ENCODE data around the gene GHRHR.

GHRHR gene

DNA sequence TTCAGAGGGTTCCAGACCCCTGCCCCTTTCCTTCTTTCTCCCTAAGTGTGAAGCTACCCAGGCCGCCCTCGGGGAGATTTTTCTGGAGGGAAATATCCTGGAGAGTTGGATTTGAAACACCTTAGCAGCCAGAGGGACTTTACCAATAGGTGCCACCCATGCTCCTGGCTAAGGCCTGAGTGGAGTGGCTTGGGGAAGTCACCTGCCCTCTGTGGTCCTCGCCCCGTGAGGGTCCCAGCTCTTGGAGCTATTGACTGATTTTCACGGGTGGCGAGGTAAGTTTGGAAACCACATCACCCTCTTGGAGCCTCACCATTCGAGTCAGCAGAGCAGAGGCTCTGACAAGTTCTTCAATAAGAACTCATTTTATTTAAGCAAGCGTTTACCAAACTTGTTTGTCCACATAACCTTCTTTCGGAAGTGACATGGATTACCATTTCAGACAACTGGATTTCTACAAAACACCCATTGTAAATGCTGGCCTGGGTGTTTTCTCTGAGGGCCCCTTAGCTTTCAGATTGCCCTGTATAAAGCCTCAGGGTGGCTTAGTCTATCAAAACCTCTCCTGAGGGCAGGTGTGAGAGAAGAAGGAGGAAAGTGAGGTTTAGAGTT is 31.7 kb upstream of the GHRHR start:
- no peak for DNase-seq (ENCODE audit: low read depth)
- no peak overlapping the region for H3K4me3 ChIP-seq (ENCODE audit: control insufficient read depth, low read depth, low read length)
- TF ChIP-seq, protein P1, sequence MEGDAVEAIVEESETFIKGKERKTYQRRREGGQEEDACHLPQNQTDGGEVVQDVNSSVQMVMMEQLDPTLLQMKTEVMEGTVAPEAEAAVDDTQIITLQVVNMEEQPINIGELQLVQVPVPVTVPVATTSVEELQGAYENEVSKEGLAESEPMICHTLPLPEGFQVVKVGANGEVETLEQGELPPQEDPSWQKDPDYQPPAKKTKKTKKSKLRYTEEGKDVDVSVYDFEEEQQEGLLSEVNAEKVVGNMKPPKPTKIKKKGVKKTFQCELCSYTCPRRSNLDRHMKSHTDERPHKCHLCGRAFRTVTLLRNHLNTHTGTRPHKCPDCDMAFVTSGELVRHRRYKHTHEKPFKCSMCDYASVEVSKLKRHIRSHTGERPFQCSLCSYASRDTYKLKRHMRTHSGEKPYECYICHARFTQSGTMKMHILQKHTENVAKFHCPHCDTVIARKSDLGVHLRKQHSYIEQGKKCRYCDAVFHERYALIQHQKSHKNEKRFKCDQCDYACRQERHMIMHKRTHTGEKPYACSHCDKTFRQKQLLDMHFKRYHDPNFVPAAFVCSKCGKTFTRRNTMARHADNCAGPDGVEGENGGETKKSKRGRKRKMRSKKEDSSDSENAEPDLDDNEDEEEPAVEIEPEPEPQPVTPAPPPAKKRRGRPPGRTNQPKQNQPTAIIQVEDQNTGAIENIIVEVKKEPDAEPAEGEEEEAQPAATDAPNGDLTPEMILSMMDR (conservative IDR thresholded peaks at IDR 0.05; ENCODE audit: control insufficient read depth, insufficient read depth, low read depth, low read length) = no peak

DNA sequence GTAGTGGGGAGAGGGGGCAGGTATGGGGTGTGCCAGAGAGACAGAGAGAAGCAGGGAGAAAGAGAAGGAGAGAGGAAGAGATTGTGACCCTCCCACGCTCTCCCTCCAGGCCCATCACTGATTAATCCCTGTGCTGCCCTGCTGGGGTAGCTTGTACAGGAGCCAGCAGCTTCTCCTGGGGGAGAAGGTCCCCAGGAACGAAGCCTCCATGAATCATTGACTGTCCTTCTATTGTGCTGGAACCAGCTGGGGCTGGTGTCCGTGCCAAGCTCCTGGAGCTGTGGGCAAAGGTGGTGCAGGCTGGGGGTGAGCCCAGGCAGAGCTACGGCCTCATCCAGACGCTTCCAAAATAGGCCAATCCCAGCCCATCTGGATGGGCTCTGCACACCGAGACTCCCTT is 31.2 kb upstream of the GHRHR start:
- TF ChIP-seq, protein P1 (conservative IDR thresholded peaks at IDR 0.05; ENCODE audit: control insufficient read depth, insufficient read depth, low read depth, low read length) = no peak
- DNase-seq (ENCODE audit: low read depth) = no peak
- no peak overlapping the region for H3K4me3 ChIP-seq (ENCODE audit: control insufficient read depth, low read depth, low read length)

DNA sequence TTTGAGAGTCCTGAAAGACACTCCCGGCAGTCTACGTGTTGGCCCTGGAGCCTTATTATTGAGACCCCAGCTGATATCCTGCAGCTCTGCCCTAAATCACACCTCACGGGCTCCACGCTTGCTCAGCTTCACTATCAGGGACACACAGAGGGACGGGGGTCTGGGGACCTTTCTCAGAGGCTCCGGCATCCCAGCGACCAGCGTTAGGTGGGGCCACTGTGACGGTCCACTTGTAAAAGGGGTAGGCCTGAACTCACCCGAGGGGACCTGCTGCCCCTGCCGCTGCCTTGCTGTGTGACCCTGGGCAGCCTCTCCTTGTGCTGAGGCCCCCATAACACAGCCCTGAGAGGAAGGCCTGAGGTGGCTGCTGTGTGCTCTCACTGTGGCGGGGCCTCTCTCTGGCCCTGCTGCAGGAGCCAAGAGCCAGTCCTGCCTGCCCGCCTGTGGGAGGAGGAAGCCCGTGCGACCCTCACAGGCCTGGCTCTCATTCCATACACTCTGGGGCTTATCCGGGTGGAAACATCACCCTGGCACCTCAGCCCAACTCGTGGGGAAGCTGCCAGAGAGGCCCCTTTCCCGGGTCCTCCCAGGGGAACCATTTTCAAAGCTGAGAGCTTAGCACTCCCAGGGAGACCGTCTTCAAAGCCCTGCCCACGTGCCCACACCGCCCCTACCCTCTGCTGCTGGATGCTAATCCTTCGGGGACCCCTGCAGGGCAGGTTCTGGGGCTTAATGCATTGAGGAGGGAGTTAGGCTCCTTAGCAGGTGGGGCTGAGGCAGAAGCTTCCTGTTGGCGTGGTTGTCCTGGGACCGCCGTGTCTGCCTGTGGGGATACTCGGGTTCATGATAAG is 30.4 kb upstream of the GHRHR start:
- TF ChIP-seq, protein P1 (conservative IDR thresholded peaks at IDR 0.05; ENCODE audit: control insufficient read depth, insufficient read depth, low read depth, low read length) = no peak
- no peak overlapping the region for H3K4me3 ChIP-seq (ENCODE audit: control insufficient read depth, low read depth, low read length)
- DNase-seq (ENCODE audit: low read depth) = no peak

DNA sequence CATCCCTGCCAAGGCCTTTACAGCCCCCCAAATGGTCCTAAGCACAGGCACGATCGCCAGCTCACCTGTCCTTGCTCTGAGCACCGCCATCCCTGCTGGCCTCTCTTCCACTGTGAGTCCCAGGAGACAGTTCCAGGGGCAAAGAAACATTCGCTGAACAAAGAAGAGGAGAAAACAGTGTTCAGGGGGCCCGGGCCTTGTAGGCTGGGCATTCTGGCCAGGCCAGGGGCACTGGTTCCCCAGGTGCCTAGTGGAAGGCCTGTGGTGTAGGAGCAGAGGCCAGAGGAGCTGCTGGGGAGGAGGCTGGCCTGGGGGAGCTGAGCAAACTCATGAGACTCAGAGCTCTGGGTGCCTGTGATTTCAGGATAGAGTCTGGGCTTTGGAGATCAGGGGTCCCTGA is 29.5 kb upstream of the GHRHR start:
- TF ChIP-seq, protein P1 (conservative IDR thresholded peaks at IDR 0.05; ENCODE audit: control insufficient read depth, insufficient read depth, low read depth, low read length) = no peak
- H3K4me3 ChIP-seq (ENCODE audit: control insufficient read depth, low read depth, low read length) = no peak overlapping the region
- DNase-seq (ENCODE audit: low read depth) = no peak

DNA sequence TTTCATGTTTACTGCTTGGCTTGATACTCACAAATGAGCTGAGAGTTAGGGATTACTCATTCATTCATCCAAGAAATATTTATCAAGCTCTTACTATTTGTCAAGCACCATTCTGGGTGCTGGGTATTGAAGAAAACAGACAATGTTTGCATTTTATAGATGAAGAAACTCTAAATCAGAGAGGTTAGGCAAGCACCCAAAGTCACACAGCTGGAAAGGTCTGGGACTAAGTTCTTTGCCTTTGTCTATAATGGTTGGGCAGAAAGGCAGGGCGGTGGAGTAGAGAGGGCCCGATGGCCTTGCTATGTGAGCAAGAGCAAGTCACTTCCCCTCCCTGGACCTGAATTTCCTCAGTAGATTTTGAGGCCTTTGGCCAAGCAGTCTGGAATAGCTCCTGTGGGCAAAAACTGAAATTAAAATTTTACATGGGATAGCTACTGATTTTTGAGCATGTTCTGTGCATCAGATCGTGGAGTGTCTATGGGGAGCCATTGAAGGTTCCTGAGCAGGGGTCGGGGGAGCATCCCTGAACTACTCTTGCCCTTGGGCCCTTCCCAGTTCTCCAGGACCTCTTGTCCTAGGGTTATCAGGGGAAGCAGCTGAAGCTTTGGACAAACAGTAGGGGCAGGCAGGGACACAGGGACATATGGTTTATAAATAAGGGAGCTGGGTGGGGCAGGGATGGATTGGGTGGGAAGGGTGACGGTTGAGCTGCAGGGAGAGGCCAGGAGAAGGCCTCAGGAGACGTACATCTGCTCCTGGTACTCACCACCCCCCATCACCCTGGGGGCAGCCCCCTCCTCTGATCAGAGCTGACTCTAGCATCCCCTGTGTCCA is 28.8 kb upstream of the GHRHR start:
- TF ChIP-seq, protein P1 (conservative IDR thresholded peaks at IDR 0.05; ENCODE audit: control insufficient read depth, insufficient read depth, low read depth, low read length) = no peak
- no peak overlapping the region for H3K4me3 ChIP-seq (ENCODE audit: control insufficient read depth, low read depth, low read length)
- no peak for DNase-seq (ENCODE audit: low read depth)

DNA sequence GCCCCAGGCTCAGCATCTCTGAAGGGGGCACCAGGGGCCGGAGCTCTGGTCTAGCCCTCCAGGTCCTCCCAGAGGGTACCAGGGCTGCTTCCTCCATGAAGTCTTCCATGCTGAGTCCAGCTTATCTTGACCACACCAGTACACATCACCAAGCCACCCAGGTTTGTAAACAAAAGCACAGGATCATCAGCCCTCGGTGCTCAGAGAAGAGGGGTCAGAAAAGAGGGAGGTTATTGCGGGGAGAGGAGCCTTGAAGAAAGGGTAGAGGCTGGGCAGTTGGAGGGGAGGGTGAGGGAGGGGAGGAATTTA is 28.2 kb upstream of the GHRHR start:
- TF ChIP-seq, protein P1 (conservative IDR thresholded peaks at IDR 0.05; ENCODE audit: control insufficient read depth, insufficient read depth, low read depth, low read length) = no peak
- H3K4me3 ChIP-seq (ENCODE audit: control insufficient read depth, low read depth, low read length) = no peak overlapping the region
- DNase-seq (ENCODE audit: low read depth) = no peak
